ENCODE measurements around the gene SPRY4.
"Not testable (repeated sequence)": the region's sequence is repeated elsewhere in the genome, so short reads cannot be mapped to it uniquely, and the experiment has no call there.

The SPRY4 gene

GRCh38 chr5:142314109-142314508, 10.7 kb downstream of the SPRY4 start:
- no peak for DNase-seq

- DNase-seq = no peak
Observed at GRCh38 chr5:142313682-142314081, 11.1 kb downstream of the SPRY4 start.

GRCh38 chr5:142313275-142313674, 11.5 kb downstream of the SPRY4 start:
- DNase-seq = no peak

- no peak for DNase-seq
Observed at GRCh38 chr5:142312399-142312798, 12.4 kb downstream of the SPRY4 start.

- DNase-seq = no peak
Observed at GRCh38 chr5:142311725-142312124, 13.1 kb downstream of the SPRY4 start.

- DNase-seq = no peak
Observed at GRCh38 chr5:142310803-142311202, 14.0 kb downstream of the SPRY4 start.

- no peak for DNase-seq
Observed at GRCh38 chr5:142309747-142310318, 15.0 kb downstream of the SPRY4 start.

- no peak for DNase-seq
Observed at GRCh38 chr5:142308358-142308757, 16.5 kb downstream of the SPRY4 start.

- DNase-seq = no peak
Observed at GRCh38 chr5:142307146-142307890, 17.5 kb downstream of the SPRY4 start.

- no peak for DNase-seq
Observed at GRCh38 chr5:142306077-142306502, 18.7 kb downstream of the SPRY4 start.

- no peak for DNase-seq
Observed at GRCh38 chr5:142305211-142305610, 19.6 kb downstream of the SPRY4 start.

GRCh38 chr5:142304013-142304701, 20.7 kb downstream of the SPRY4 start:
- DNase-seq = no peak

- no peak for DNase-seq
Observed at GRCh38 chr5:142303565-142303964, 21.3 kb downstream of the SPRY4 start.

- DNase-seq = no peak
Observed at GRCh38 chr5:142301540-142301939, 23.3 kb downstream of the SPRY4 start.

- DNase-seq = no peak
Observed at GRCh38 chr5:142300677-142301076, 24.1 kb downstream of the SPRY4 start.

- no peak for DNase-seq
Observed at GRCh38 chr5:142298789-142299188, 26.0 kb downstream of the SPRY4 start.

GRCh38 chr5:142297786-142298185, 27.0 kb downstream of the SPRY4 start:
- DNase-seq = not testable (repeated sequence)

GRCh38 chr5:142296914-142297417, 27.9 kb downstream of the SPRY4 start:
- DNase-seq = no peak

GRCh38 chr5:142295960-142296860, 28.6 kb downstream of the SPRY4 start:
- no peak for DNase-seq

GRCh38 chr5:142295084-142295758, 29.6 kb downstream of the SPRY4 start:
- DNase-seq = no peak

- DNase-seq = no peak
Observed at GRCh38 chr5:142293486-142293885, 31.3 kb downstream of the SPRY4 start.

GRCh38 chr5:142292808-142293207, 32.0 kb downstream of the SPRY4 start:
- DNase-seq = no peak
